Frontal cortex (tissue), 4 donors: ENCODE measurements around the gene KRTAP10-7. TPM values are rescaled to one million over a fixed set of nuclear protein-coding genes. Genes with fewer than 3 reads are reported as not detected.
"Not testable (repeated sequence)": the region's sequence is repeated elsewhere in the genome, so short reads cannot be mapped to it uniquely, and the experiment has no call there.

Experiments used
- DNase-seq, 2 donors: peaks; one replicate each; pipeline ENCODE4 v3.0.0; 2012; ENCODE audit warnings: low spot score in 2 of 2
- FAIRE-seq: peaks from 2 replicates; lab custom pipeline; 2012; peaks lifted over from hg19 to GRCh38; lab: Jason Lieb, UNC
- total RNA-seq: library from RNA; depleted of rRNA; stranded (reverse); fragments of >200 nt; gene quantifications from one replicate; pipeline ENCODE4 v1.2.3, GENCODE V29; 2014
- donor health status: control.
- donor health status: control.
- donor health status: control.

KRTAP10-7 gene, protein sequence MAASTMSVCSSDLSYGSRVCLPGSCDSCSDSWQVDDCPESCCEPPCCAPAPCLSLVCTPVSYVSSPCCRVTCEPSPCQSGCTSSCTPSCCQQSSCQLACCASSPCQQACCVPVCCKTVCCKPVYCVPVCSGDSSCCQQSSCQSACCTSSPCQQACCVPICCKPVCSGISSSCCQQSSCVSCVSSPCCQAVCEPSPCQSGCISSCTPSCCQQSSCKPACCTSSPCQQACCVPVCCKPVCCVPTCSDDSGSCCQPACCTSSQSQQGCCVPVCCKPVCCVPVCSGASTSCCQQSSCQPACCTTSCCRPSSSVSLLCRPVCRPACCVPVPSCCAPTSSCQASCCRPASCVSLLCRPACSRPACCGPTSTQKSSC
- not detected for total RNA-seq

DNA sequence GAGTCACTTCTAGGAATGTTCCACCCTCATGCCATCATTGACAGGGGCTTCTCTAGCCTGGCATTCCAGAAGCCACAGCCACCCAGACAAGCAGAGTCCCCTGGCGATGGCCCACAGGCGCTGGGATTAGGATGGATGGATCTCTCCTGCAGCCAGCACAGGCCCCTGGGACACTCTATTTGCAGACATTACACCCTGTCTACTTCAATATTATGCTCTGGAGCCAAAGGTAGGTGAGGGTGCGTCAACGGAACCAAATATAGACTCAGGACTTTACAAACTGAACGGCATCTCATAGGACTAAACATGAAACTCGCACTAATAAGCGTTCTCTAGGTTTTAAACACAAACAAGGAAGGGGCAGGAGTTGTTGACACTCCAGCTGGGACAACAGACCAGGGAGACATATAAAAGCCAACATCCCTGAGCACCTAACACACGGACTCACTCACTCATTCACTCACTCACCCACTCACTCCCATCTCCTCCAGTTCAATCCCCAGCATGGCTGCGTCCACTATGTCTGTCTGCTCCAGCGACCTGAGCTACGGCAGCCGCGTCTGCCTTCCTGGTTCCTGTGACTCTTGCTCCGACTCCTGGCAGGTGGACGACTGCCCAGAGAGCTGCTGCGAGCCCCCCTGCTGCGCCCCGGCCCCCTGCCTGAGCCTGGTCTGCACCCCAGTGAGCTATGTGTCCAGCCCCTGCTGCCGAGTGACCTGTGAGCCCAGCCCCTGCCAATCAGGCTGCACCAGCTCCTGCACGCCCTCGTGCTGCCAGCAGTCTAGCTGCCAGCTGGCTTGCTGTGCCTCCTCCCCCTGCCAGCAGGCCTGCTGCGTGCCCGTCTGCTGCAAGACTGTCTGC, at the start of gene KRTAP10-7:
Gene KRTAP10-7, plus strand, starts transcription at position 480 of the 861 bp plus-strand sequence. Its CDS starts 25 bp downstream, at position 505.
- FAIRE-seq, DNase-seq: not testable (repeated sequence)

DNA sequence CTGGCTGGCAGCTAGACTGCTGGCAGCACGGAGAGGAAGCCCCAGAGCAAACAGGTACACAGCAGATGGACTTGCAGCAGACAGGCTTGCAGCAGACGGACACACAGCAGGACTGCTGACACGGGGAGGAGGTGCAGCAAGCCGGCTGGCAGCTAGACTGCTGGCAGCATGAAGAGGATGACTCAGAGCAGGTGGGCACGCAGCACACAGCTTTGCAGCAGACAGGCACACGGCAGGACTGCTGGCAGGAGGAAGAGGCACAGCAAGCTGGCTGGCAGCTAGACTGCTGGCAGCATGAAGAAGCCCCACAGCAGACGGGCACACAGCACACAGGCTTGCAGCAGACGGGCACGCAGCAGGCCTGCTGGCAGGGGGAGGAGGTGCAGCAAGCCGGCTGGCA, 49.6 kb upstream of the KRTAP10-7 start:
- no peak for FAIRE-seq
- DNase-seq = no peak

DNA sequence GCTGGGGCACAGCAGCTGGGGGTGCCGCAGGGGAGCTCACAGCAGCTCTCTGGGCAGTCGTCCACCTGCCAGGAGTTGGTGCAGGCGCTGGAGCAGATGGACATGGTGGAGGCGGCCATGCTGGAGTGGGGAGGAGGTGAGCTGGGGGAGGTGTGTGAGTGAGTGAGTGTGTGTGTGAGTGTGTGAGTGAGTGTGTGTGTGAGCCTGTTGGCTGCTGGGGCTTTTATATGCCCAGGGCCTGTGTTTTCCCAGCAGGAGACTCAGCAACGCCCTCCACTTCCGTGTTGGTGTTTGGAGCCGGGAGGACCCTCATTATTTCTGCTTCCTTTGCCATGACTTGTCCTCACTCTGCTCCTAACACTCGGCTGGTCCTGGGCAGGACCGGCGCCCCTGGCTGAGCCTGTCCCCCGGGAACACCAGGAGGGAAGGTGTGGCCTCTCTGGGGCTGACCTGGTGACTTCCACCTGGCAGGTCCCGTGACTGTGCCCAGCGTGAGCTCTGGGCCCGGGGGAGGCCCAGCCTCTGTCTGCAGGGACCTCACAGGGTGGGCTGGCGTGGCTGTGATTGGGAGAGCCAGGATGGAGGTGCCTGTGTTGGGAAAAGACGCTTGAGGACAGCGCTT, 48.9 kb upstream of the KRTAP10-7 start, which contains the start of gene KRTAP10-2:
Gene KRTAP10-2, minus strand, starts transcription at position 166 of the 622 bp plus-strand sequence. Its CDS starts 47 bp downstream, at position 119.
- no peak for FAIRE-seq
- no peak for DNase-seq

DNA sequence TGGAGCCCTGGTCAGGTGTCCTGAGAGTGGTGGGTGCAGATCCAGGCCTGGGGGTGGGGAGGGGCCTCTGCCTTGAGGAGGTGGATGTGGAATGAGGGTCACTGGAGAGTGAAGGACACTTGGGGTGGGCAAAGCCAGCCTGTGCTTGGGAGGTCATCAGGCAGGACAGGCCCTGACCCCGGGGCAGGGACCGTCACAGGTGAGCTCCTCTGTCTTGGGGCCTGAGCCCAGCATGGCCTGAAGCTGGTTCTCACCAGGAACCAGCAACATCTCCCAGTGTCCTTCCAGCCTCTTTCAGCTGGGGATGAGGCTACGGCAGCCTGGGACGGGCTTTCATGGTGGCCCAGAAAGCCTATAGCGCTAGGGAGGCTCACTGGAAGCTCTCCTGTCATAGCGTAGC, 48.3 kb upstream of the KRTAP10-7 start:
- FAIRE-seq = no peak
- no peak for DNase-seq

DNA sequence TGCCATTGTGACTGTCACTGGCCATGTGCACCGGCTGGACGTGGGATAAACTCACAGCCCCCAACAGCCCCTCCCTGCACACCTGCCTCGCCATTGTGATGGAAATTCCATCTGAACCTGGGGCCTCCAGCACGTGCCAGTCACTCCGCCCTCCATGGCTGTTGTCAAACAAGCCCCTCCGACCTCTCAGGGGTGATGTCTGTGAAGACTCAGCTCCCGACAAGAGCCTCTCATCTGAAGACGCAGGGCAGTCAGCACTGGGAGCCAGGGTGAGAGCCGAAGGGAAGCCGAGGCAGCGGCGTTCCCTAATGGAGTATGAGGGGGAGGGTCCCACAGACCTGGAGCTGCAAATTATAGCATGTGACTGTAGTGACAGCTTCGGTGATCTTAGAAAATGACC, 47.7 kb upstream of the KRTAP10-7 start:
- no peak for DNase-seq
- no peak for FAIRE-seq

DNA sequence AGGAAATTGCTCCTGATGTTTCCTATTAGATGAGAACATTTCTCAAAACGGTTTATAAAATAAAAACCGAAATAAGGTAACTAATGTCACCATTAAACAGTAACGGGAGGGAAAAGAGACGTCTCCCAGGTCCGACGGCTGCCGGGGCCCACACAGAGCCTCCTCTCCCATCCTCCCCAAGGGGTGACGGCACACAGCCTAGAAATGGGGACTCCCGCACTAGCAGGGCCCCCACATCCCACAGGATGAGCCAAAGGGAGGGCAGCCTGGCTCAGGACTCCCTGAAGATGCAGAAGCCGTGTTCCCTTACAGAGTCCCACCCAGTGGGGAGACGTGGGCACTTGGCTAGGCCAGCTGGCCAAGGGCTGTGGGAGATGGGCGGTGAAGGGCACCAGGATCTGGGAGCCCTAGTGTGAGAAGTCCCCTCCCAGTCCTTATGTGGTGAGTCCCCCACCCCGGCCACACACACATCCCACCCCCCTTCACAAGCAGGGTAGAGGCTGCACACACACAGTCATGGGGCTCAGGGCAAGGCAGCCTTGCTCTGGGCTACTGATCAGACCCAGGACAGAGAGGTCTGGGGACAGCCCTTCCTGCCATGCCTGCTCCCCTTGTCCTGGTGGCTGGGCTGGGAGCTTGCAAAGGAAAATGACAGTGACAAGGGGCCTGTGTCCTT, 45.1 kb upstream of the KRTAP10-7 start:
- DNase-seq (no peak), FAIRE-seq (no peak)

DNA sequence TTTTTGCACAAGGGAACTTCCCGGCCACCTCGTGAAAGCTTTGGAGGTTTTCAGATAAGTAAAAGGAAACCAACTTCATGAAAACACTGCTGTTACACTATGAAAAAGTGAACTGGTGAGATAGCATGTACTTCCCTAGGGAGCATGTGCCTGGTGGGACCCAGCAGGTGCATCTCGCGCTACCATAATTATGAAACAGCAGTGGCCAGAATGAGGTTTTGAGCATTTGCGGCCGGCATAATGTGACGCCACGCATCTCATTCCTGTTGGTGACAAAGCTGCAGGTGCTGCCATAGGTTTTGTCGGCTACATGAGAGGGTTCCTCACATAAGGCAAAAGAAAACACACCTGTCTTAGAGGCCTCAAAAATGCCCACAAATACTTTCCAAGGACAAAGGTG, 43.5 kb upstream of the KRTAP10-7 start:
- no peak for DNase-seq
- FAIRE-seq = no peak

DNA sequence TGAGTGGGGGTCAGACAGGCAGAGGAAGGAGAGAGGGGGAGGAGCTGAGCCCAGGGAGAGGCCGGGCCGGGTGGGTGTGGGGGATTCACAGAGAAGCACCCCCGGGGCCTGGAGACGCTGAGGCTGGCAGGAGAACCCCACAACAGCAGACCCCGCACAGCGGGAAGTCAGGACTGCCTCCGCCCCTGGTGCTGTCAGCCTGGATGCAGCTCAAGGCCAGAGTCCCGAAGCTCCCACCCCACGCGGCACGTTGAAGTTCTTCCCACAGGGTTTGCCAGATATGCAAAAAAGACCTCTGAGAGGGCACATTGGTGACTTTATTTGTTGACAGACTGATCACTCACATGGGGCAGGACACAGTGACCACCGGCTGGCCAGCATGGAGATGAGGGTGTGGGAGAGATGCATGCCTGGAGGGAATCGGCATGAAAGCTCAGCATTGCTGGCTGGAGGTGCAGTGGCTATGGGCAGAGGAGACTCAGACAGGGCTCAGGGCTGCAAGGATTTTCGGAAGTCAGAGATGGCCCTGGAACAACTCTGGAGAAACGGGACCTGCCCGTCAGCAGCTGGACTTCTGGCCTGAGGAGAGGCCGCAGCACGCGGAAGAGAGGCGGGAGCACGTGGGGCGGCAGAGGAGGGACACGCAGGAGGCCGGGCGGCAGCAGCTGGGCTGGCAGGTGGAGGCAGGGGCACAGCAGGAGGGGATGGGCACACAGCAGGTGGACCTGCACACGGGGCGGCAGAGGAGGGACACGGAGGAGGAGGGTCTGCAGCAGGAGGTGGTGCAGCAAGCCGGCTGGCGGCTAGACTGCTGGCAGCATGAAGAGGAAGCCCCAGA, 42.7 kb upstream of the KRTAP10-7 start:
- FAIRE-seq (no peak), DNase-seq (no peak)

DNA sequence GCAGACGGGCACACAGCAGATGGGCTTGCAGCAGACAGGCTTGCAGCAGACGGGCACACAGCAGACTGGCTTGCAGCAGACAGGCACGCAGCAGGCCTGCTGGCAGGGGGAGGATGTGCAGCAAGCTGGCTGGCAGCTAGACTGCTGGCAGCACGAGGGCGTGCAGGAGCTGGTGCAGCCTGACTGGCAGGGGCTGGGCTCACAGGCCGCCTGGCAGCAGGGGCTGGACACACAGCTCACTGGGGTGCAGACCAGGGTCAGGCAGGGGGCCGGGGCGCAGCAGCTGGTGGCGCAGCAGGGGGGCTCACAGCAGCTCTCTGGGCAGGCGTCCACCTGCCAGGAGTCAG, 42.1 kb upstream of the KRTAP10-7 start:
- not testable (repeated sequence) for FAIRE-seq, DNase-seq

DNA sequence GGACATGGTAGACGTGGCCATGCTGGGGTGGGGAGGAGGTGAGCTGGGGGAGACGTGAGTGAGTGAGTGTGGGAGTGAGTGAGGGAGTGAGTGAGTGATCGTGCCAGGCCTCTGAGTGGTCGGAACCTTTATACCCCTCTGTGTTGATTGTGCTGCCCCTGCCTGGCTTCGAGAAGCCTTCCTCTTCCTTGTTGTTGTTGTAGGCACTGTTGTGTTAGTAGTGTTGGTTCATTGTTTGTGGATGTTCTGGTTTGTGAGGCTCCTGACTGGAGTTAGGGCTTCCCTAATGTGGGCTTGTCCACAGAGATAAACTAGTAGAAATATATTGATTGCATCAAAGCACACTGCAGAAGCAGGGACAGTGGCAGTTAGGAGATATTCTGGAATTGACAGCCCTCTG, 41.7 kb upstream of the KRTAP10-7 start, which contains the start of gene KRTAP10-3:
Gene KRTAP10-3, minus strand, starts transcription at position 101 of the 400 bp plus-strand sequence. Its CDS starts 80 bp downstream, at position 21.
- no peak for FAIRE-seq
- DNase-seq = no peak

DNA sequence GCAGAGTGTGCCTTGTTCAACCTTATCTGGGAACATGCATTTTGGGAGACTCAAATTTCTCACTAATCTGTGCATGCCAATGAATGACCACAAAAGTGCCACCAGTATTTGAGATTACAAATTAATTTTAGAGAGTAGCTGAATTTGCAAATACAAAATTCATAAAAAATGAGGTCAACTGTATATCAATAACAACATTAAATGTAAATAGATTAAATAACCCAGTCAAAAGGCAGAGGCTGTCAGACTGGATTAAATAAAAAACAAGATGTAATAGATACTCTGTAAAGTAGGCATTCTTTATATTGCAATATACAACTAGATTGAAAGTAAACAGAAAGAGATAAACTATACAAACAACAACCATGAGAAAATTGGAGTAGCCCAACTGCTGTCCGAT, 36.3 kb upstream of the KRTAP10-7 start:
- FAIRE-seq (no peak), DNase-seq (no peak)

DNA sequence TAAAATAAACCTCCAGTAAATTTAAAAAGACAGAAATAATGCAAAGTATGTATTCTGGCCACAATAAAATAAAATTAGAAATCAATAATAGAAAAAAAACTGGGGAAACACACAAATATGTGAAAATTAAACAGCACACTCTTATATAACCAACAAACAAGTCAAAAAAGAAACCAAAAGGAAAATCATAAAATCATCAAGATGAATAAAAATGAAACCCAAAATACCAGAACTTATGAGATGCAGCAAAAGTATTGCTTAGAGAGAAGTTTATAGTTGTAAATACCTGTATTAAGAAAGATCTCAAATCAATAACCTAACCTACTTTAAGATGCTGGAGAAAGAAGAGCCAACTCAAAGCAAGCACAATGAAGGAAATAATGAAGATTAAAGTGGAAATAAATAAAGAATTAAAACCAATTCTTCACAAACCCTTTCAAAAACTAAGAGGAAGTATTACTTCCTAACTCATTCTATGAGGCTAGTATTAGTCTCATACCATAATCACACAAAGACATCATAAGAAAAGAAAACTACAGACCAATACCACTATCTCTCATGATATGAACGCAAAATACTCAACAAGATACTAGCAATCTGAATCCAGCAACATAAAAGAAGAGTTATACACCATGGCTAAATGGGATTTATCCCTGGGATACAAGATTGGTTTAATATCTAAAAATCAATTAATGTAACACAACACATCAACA, 35.4 kb upstream of the KRTAP10-7 start:
- DNase-seq (no peak), FAIRE-seq (no peak)

DNA sequence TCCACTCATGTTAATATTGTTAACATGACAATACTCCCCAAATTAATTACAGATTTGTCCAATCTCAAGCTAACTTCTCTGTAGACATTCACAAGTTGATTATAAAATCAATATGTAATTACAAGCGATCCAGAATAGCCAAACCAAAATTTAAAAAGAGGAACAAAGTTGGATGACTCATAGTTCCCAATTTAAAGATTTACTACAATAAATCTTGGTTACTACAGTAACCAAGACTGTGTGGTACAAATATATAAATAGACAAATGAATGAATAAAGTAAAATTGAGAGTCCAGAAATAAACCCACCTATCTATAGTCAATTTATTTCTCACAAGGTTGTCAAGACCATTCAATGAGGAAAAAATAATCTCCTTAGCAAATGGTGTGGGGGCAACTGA, 34.0 kb upstream of the KRTAP10-7 start:
- FAIRE-seq = no peak

DNA sequence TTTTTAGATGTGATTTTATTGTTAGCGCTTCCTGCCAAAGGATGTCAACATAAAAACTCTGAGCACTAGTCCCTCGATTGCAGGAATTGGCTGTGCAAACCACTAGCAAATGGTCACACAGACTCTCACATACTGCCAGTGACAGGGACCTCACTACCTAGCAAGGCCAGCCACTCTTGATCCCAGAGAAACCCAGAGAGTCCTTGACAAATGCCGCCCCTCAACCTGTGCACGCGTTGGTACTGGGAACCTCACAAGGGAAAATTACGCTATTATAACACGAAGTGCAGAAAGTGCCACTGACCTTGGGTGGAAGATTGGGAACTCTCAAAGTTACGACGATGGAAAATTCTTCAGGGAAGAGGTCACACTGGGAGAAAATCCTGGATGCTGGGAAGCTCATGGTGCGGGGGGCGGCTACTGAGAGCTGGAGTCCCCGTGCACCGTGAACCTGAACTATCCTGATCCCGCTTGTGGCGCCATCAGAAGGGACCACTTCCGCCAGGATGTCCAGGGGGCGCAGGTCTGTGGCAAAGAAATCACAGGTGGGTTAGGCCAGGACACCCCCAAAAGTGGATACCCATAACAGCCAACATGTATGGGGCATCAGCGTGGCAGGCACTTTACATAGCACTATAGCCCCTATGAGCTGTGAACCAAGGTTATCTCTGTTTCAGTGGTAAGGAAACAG, 32.8 kb upstream of the KRTAP10-7 start:
- DNase-seq (no peak), FAIRE-seq (no peak)

More for the DNA sequence above, 34.0 kb upstream of the KRTAP10-7 start:
- no peak for DNase-seq

DNA sequence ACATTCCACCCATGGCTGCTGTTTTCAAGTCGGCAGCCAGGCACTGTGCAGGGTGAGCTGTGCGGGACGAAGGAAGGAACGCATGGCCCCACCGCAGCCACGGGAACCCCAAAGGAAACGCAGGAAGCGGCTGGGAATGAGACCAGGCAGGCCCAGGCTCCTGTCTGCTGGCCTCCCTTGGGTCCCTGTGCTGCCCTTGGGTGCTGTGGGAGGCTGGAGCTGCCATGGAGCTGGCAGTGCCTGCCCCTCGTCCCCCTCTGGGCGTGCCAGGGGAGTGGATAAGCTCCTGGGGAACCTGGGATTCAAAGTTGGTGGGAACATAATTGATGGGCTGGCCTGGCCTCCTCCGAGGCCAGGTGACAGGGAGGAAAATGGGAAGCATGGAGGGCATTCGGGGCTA, 32.1 kb upstream of the KRTAP10-7 start:
- FAIRE-seq = no peak
- DNase-seq = no peak

DNA sequence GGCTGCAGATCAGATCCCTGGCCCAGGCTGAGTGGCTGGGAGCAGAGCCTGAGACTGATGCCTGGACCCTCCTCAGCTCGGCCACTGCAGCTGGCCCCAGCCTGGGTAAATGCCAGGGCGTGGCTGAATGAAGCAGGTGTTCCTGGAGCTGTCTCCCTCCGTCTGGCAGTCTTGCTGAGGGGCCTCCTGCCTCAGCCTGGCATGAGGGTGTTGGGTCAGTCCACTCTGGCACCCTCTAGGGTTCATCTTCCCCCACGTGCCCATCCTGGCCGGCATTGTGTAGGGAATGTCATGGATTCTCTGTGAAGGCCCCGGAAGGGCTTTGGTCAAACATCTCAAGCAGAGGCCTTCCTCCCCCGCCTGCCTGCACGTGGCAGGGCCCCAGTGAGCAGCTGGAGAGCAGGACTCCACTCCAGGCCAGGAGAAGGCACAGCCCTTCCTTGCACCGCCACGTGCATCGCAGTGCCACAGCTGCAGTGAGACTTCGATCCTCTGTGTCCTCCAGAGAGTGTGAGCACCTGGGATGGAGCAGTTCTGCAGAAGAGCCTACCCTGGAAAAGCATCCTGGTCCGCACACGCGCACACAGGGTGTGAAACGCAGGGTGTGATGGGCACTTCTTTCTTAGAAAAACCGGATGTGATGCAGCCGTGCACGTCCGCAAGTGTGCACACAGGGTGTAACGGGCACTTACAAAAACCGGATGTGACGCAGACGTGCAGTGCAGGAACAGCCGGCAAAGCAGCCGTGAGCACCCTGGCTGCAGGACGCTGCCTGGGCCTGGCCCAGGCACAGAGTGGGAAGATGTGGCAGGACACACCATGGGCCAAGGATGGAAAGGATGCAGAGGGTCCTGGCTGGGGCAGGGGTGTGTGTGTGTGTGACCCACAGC, 31.5 kb upstream of the KRTAP10-7 start:
- DNase-seq = no peak
- no peak for FAIRE-seq
